HepG2 (cell line): ENCODE results near the gene GRM7. TPM values are rescaled to one million over a fixed set of nuclear protein-coding genes. Genes with fewer than 3 reads are reported as not detected.

Experiments
- AGO1 ChIP-seq: fragments of 200-400 bp; formaldehyde crosslinking; IDR thresholded peaks from 2 replicates; pipeline ENCODE4 v1.6.1; 2017; ENCODE audit warnings: mild to moderate bottlenecking, low read depth, low read length, moderate library complexity; ENCODE audit not compliant: poor library complexity, severe bottlenecking
- HMG20A ChIP-seq: IDR thresholded peaks from 2 replicates; pipeline ENCODE4 v1.6.1; 2016; ENCODE audit warnings: borderline replicate concordance
- KMT2A ChIP-seq: sonication (generic); formaldehyde crosslinking; IDR thresholded peaks from 2 replicates; pipeline ENCODE4 v1.4.0; 2020; ENCODE audit warnings: missing genetic modification reagents
- MYC ChIP-seq: sonication (generic); formaldehyde crosslinking; IDR thresholded peaks from 2 replicates; pipeline ENCODE4 v1.9.0; 2021; ENCODE audit warnings: missing genetic modification reagents, borderline replicate concordance
- SMAD1 ChIP-seq: sonication (generic); formaldehyde crosslinking; IDR thresholded peaks from 2 replicates; pipeline ENCODE4 v1.4.0; 2020; ENCODE audit warnings: missing genetic modification reagents, low read depth, mild to moderate bottlenecking, borderline replicate concordance
- TP53 ChIP-seq: sonication (generic); formaldehyde crosslinking; conservative IDR thresholded peaks from 2 replicates; pipeline ENCODE4 v1.4.0; 2020; ENCODE audit warnings: missing genetic modification reagents
- ZBTB3 ChIP-seq: sonication (generic); formaldehyde crosslinking; IDR thresholded peaks from 2 replicates; pipeline ENCODE4 v1.4.0; 2020; ENCODE audit warnings: low read depth, mild to moderate bottlenecking, moderate library complexity, missing genetic modification reagents, borderline replicate concordance
- ZBTB43 ChIP-seq: sonication (generic); formaldehyde crosslinking; conservative IDR thresholded peaks from 2 replicates; pipeline ENCODE4 v1.4.0; 2020; ENCODE audit warnings: missing genetic modification reagents
- ZNF30 ChIP-seq: sonication (generic); formaldehyde crosslinking; IDR thresholded peaks from 2 replicates; pipeline ENCODE4 v1.5.0; 2020; ENCODE audit warnings: mild to moderate bottlenecking, missing genetic modification reagents
- ZNF510 ChIP-seq: sonication (generic); formaldehyde crosslinking; IDR thresholded peaks from 2 replicates; pipeline ENCODE4 v1.4.0; 2020; ENCODE audit warnings: low read depth, mild to moderate bottlenecking, missing genetic modification reagents
- ZNF747 ChIP-seq: sonication (generic); formaldehyde crosslinking; IDR thresholded peaks from 2 replicates; pipeline ENCODE4 v1.8.1; 2023; ENCODE audit warnings: missing genetic modification reagents, mild to moderate bottlenecking, borderline replicate concordance
- polyA plus RNA-seq, 8 experiments: library from polyadenylated mRNA; depleted of rRNA in 3 of 8; stranded (reverse) in 7 of 8; unstranded in 1 of 8; fragments of >200 nt; fragmentation: Illumina TruSeq in 4 of 8; extraction: Trizol in 4 of 8; gene quantifications; 2 replicates each; pipeline versions ENCODE4 v1.2.1 to v1.2.3, GENCODE V29; 2011 to 2016; ENCODE audit warnings: low read depth in 4 of 8, missing spikeins in 1 of 8, mixed read lengths in 1 of 8; ENCODE audit not compliant: insufficient read depth in 1 of 8
- total RNA-seq, 5 experiments: library from RNA; depleted of rRNA; stranded (reverse); fragments of >200 nt; fragmentation: Illumina TruSeq; extraction: Trizol; gene quantifications; 2 replicates each; pipeline ENCODE4 v1.2.3, GENCODE V29; 2016; ENCODE audit warnings: low read depth in 1 of 5
- TF ChIP-seq, protein P1 (sequence below): sonication (generic); formaldehyde crosslinking; IDR thresholded peaks from 2 replicates; pipeline ENCODE4 v1.4.0; 2020; ENCODE audit warnings: missing genetic modification reagents

Gene GRM7
- total and polyA plus RNA-seq, 2 of the 13 experiments (the other 11 are each of a cell fraction or from before 2014, with no cell fraction given): not detected

- TF ChIP-seq TP53 (CRISPR knock-in tag): no peak
- TF ChIP-seq, protein P1, sequence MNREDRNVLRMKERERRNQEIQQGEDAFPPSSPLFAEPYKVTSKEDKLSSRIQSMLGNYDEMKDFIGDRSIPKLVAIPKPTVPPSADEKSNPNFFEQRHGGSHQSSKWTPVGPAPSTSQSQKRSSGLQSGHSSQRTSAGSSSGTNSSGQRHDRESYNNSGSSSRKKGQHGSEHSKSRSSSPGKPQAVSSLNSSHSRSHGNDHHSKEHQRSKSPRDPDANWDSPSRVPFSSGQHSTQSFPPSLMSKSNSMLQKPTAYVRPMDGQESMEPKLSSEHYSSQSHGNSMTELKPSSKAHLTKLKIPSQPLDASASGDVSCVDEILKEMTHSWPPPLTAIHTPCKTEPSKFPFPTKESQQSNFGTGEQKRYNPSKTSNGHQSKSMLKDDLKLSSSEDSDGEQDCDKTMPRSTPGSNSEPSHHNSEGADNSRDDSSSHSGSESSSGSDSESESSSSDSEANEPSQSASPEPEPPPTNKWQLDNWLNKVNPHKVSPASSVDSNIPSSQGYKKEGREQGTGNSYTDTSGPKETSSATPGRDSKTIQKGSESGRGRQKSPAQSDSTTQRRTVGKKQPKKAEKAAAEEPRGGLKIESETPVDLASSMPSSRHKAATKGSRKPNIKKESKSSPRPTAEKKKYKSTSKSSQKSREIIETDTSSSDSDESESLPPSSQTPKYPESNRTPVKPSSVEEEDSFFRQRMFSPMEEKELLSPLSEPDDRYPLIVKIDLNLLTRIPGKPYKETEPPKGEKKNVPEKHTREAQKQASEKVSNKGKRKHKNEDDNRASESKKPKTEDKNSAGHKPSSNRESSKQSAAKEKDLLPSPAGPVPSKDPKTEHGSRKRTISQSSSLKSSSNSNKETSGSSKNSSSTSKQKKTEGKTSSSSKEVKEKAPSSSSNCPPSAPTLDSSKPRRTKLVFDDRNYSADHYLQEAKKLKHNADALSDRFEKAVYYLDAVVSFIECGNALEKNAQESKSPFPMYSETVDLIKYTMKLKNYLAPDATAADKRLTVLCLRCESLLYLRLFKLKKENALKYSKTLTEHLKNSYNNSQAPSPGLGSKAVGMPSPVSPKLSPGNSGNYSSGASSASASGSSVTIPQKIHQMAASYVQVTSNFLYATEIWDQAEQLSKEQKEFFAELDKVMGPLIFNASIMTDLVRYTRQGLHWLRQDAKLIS (CRISPR knock-in tag): no peak
- TF ChIP-seq KMT2A (CRISPR knock-in tag): no peak
- no peak for TF ChIP-seq ZBTB43
- TF ChIP-seq HMG20A (CRISPR knock-in tag): no peak
- no peak for TF ChIP-seq ZNF30 (CRISPR knock-in tag)
- TF ChIP-seq ZBTB3 (CRISPR knock-in tag): no peak
- no peak for TF ChIP-seq ZNF510 (CRISPR knock-in tag)
- no peak for TF ChIP-seq MYC
- no peak for TF ChIP-seq ZNF747
- TF ChIP-seq SMAD1 (CRISPR knock-in tag): no peak
- no peak for TF ChIP-seq AGO1
These were observed 485.4 kb downstream of the GRM7 start (continued) for GRCh38 chr3:7346364-7346763.
